HFF-Myc (cell line): ENCODE results near the gene ZC2HC1B.

Experiments
- DNase-seq: peaks from one replicate; pipeline ENCODE4 v3.0.0-alpha.2; 2011; ENCODE audit warnings: low read depth; ENCODE audit errors: extremely low read depth
- H3K4me3 ChIP-seq: replicated peaks from 2 replicates; pipeline ENCODE4 v1.5.1; 2011; ENCODE audit warnings: low read depth, mild to moderate bottlenecking, control low read depth, low read length
- CTCF ChIP-seq: IDR thresholded peaks from 2 replicates; pipeline ENCODE4 v1.5.1; 2012; ENCODE audit warnings: mild to moderate bottlenecking, low read depth, low read length, control low read depth; ENCODE audit errors: missing control alignments

The ZC2HC1B gene

GRCh38 chr6:143952947-143953701, 88.8 kb downstream of the ZC2HC1B start:
- no peak overlapping the region for H3K4me3 ChIP-seq
- TF ChIP-seq CTCF: no peak
- no peak for DNase-seq

- no peak overlapping the region for H3K4me3 ChIP-seq
- DNase-seq: no peak
- no peak for TF ChIP-seq CTCF
These were observed 89.6 kb downstream of the ZC2HC1B start for GRCh38 chr6:143953922-143954321.

DNA sequence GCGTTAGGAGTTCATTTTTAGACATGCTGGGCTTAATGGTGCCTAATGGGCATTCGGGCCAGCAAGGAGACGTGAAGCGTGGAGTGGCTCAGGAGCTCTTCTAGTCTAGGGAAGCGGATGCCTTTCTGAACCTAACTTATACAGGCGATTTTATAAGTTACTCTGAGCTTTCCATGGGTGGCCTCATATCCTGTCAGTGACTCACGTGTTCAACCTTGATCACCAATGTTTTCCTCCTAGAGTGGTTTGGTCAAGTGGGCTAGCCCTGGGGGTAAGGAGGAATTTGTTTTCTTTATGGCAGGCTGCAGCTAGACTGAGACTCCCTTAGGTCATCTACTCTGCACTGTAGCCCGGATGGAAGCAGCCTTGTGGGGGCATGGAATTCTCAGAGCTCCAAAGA, 91.7 kb downstream of the ZC2HC1B start:
- TF ChIP-seq CTCF: no peak
- no peak overlapping the region for H3K4me3 ChIP-seq
- DNase-seq: no peak

- no peak for DNase-seq
- no peak for TF ChIP-seq CTCF
- H3K4me3 ChIP-seq: no peak overlapping the region
These were observed 93.5 kb downstream of the ZC2HC1B start for GRCh38 chr6:143957679-143958274.

DNA sequence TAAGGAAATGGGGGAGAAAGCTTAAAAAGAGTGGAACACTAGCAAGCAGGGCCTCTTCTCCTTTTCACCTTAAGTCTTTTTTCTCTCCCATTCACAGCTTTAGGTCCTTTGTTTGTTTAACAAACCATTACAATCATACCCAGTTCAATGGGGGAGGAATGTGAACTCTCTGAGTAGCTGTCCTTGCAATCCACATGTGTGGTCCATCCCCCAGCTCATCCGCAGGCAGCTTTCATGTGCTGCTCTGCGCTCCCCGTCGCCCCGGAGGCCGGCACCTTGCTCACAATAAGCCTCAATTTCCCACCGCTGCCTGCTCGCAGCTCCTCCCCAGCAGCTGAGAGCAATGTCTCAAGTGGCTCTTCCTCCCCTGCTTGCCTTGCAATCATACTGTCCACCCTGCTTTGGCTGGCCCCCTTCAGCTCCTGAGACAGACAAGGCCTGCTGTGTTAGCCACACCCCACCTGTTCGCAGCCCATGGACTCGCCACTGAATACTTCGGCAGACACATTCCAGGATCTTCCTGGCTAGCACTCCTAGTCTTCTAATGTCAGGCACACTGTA, 94.6 kb downstream of the ZC2HC1B start:
- no peak overlapping the region for H3K4me3 ChIP-seq
- TF ChIP-seq CTCF: no peak
- no peak for DNase-seq

GRCh38 chr6:143959927-143960326, 95.7 kb downstream of the ZC2HC1B start:
- no peak for TF ChIP-seq CTCF
- no peak overlapping the region for H3K4me3 ChIP-seq
- no peak for DNase-seq
